Tibial nerve (tissue), 4 donors: ENCODE measurements around the gene MKLN1.

Experiments used
- CTCF ChIP-seq, 5 experiments: fragments of 200-600 bp in 3 of 5; fragments of 450-650 bp in 2 of 5; sonication (generic) in 3 of 5; IDR thresholded peaks; one replicate each; pipeline ENCODE4 v1.5.1; 2016 to 2019; ENCODE audit warnings: antibody characterized with exemption in 5 of 5, mild to moderate bottlenecking in 3 of 5, moderate library complexity in 2 of 5
- EP300 ChIP-seq, 2 donors: sonication (generic); formaldehyde crosslinking; IDR thresholded peaks; one replicate each; pipeline ENCODE4 v1.6.1; 2017; ENCODE audit warnings: antibody characterized with exemption in 2 of 2, mild to moderate bottlenecking in 1 of 2

- TF ChIP-seq CTCF (IDR thresholded peaks at IDR 0.05) = no peak
- TF ChIP-seq EP300 (IDR thresholded peaks at IDR 0.05) = no peak
Measured at GRCh38 chr7:131293018-131293417, 34.7 kb upstream of the MKLN1 start.
